Brain microvascular endothelial cell (primary cell): ENCODE data around the gene TPGS2.

Experiments
- DNase-seq: peaks from one replicate; pipeline ENCODE4 v3.0.0-alpha.2; 2020
- H3K27ac ChIP-seq: fragments of 250-450 bp; sonication (Bioruptor Pico); 2 replicates; pipeline ENCODE4 v1.5.1; 2020; ENCODE audit warnings: mild to moderate bottlenecking, moderate library complexity
- H3K27me3 ChIP-seq: fragments of 250-450 bp; sonication (Bioruptor Pico); replicated peaks from 2 replicates; pipeline ENCODE4 v1.5.1; 2020; ENCODE audit warnings: mild to moderate bottlenecking
- H3K36me3 ChIP-seq: fragments of 250-450 bp; sonication (Bioruptor Pico); replicated peaks from 2 replicates; pipeline ENCODE4 v1.5.1; 2020; ENCODE audit warnings: mild to moderate bottlenecking
- H3K4me3 ChIP-seq: 2 replicates; pipeline ENCODE4 v1.5.1; 2011; ENCODE audit warnings: low read depth, mild to moderate bottlenecking, control low read depth, low read length, moderate library complexity
- in situ Hi-C: cut with HindIII; loops from 2 replicates; pipeline ENCODE4 v1.10.0; 2017; ENCODE audit warnings: low sequenced_read_pairs, low pct_ligation_motif_present
- TF ChIP-seq, protein P1 (sequence below): IDR thresholded peaks from 2 replicates; pipeline ENCODE4 v1.5.1; 2011; ENCODE audit warnings: low read depth, mild to moderate bottlenecking, moderate library complexity, low read length, control low read depth, inconsistent platforms; ENCODE audit errors: missing control alignments

Gene TPGS2

DNA sequence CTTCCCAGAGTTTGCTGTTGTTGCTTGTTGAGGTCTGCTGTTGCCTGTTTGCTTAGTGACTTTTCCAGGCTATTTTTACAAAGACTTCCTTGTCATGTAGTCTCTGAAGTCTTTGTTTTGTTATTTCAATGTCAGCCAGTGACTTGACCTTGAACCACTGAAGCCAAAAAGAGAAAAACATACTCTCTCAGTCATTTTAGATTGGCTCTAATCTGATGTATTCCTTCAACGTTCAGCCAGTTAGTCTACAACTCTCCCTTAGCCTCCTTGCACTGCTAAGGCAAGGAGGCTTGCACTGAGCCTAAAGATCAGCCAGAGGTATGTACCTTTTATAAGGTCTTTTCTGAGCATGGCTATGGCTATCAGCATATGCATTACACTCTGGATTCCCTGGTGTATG is 28.0 kb upstream of the TPGS2 start:
- in situ Hi-C loops, result no loop called here
- Histone ChIP-seq H3K27ac (no peak overlapping the region), H3K27me3 (no peaks in the 10 kb centered on the region), H3K4me3 (no peak overlapping the region), H3K36me3 (no peaks in the 10 kb centered on the region)
- TF ChIP-seq, protein P1, sequence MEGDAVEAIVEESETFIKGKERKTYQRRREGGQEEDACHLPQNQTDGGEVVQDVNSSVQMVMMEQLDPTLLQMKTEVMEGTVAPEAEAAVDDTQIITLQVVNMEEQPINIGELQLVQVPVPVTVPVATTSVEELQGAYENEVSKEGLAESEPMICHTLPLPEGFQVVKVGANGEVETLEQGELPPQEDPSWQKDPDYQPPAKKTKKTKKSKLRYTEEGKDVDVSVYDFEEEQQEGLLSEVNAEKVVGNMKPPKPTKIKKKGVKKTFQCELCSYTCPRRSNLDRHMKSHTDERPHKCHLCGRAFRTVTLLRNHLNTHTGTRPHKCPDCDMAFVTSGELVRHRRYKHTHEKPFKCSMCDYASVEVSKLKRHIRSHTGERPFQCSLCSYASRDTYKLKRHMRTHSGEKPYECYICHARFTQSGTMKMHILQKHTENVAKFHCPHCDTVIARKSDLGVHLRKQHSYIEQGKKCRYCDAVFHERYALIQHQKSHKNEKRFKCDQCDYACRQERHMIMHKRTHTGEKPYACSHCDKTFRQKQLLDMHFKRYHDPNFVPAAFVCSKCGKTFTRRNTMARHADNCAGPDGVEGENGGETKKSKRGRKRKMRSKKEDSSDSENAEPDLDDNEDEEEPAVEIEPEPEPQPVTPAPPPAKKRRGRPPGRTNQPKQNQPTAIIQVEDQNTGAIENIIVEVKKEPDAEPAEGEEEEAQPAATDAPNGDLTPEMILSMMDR, result no peak
- no peak for DNase-seq

- no peak for DNase-seq
- H3K36me3 ChIP-seq, result no peaks in the 10 kb centered on the region
- H3K27me3 ChIP-seq, result no peaks in the 10 kb centered on the region
- H3K4me3 ChIP-seq, result no peak overlapping the region
- TF ChIP-seq, protein P1, result no peak
- in situ Hi-C loops, result no loop called here
- no peak overlapping the region for H3K27ac ChIP-seq
These were observed 22.4 kb upstream of the TPGS2 start for GRCh38 chr18:36851202-36851590.

GRCh38 chr18:36850527-36851201 is 21.9 kb upstream of the TPGS2 start:
- peak overlapping the region; percentile 23 for H3K27ac ChIP-seq
- DNase-seq, result peak; percentile 94
- no peaks in the 10 kb centered on the region for H3K27me3 ChIP-seq
- no peaks in the 10 kb centered on the region for H3K36me3 ChIP-seq
- TF ChIP-seq, protein P1, result no peak
- in situ Hi-C loops, result no loop called here
- H3K4me3 ChIP-seq, result no peak overlapping the region

GRCh38 chr18:36849288-36850006 is 20.6 kb upstream of the TPGS2 start:
- Histone ChIP-seq H3K36me3 (no peaks in the 10 kb centered on the region), H3K27ac (no peak overlapping the region), H3K27me3 (no peaks in the 10 kb centered on the region), H3K4me3 (no peak overlapping the region)
- in situ Hi-C loops, result no loop called here
- TF ChIP-seq, protein P1, result no peak
- DNase-seq, result peak; percentile 14

DNA sequence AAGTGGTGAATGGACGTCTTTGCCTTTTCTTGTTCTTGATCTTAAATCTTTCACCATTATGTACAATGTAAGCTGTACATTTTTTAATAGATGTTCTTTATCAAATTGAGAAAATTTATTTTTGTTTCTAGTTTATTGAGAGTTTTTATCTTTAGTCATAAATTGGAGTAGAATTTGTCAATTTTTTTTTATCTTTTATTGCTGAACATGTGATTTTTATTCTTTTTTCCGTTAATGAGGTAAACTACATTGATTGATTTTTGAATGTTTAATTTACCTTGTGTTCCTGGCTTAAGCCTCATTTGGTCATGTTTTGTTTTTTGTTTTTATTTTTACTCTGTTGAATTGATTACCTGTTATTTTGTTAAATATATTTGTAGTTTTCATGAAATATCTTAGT is 19.8 kb upstream of the TPGS2 start:
- in situ Hi-C loops, result no loop called here
- DNase-seq, result no peak
- H3K36me3 ChIP-seq, result no peaks in the 10 kb centered on the region
- H3K27ac ChIP-seq, result no peak overlapping the region
- TF ChIP-seq, protein P1, result no peak
- no peaks in the 10 kb centered on the region for H3K27me3 ChIP-seq
- no peak overlapping the region for H3K4me3 ChIP-seq
